ENCODE data around the gene GNL2. TPM values are rescaled to one million over a fixed set of nuclear protein-coding genes. Genes with fewer than 3 reads are reported as not detected.

The GNL2 gene
- total RNA-seq, 1 experiment from 2014 or later = 106 TPM

DNA sequence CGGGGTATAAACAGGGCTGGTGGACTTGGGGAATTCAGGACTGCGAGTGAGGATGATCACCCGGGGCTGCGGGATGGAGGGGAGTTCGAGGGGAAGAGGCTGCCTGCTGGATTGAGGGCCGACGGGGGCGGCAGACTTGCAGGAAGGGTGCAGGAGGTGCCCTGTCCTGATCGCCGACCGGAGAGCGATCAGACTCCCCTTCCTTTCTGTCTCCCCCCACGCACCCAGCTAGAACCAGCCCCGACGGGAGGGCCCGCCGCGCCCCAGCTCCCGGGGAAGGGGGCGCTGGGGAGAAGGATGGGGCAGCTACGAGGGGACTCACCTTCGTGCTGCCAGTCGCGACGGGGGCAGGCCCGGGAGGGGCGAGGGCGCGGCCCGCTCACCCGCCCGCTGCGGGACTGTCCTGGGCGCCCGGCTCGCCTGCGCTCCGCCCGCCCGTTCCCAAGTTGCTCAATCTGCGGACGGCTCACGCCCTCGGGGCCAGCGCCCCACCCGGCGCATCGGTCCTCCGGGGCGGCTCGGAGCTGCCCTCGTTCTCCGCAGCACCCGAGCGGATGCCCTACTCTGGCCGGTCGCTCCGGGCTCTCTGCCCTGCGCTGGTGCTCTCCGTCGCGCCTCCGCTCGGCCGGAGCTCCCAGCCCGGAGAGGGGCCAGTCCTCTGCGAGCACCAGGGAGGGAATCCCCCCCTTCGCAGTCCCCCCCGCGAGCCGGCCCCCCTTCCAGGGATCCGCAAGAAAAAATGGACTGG is 38.7 kb upstream of the GNL2 start, which contains the start of gene RSPO1:
RSPO1 (minus strand) TSS at position 649 of the 748 bp plus-strand sequence. CDS start 5,231 bp downstream, outside the sequence.
- Mint-ChIP-seq H3K36me3 (ENCODE audit: insufficient read depth in 1 of 3, low read depth in 3 of 3) (peaks cover 0 to 1% (median 0%) of the 10 kb centered on the region in 3 experiments; a peak in 1 of 7 replicates), H3K4me3 (peak within 1 kb of the TSS; percentile 44 to 80), H3K4me1 (peaks cover 21 to 46% of the 10 kb centered on the region in 2 experiments), H3K9me3 (no peaks in the 10 kb centered on the region; a peak in 1 of 5 replicates), H3K27ac (no peak within 1 kb of the TSS), H3K27me3 (ENCODE audit: low read depth) (peaks cover 49% of the 10 kb centered on the region)
- Histone ChIP-seq H3K14ac (ENCODE audit: insufficient read depth, low read length) (no peak within 1 kb of the TSS), H2AK5ac (ENCODE audit: insufficient read length, low read length) (no peak within 1 kb of the TSS), H4K20me1 (ENCODE audit: control insufficient read depth, insufficient read depth, insufficient read length) (no peaks in the 10 kb centered on the region), H4K8ac (replicated peaks; ENCODE audit: insufficient read length, low read depth, low read length) (no peak within 1 kb of the TSS), H2BK15ac (ENCODE audit: low read depth, low read length) (no peak within 1 kb of the TSS), H3K79me1 (ENCODE audit: insufficient read depth, low read depth, low read length, poor library complexity, severe bottlenecking) (no peaks in the 10 kb centered on the region), H3T11ph (ENCODE audit: low read length) (no peak within 1 kb of the TSS), H2AFZ (ENCODE audit: low read length) (no peak within 1 kb of the TSS), H3K23ac (ENCODE audit: insufficient read length, low read depth, low read length) (no peak within 1 kb of the TSS), H3K23me2 (ENCODE audit: insufficient read length, low read depth, low read length, poor library complexity, severe bottlenecking) (peaks cover 9% of the 10 kb centered on the region), H3K27me3 (ENCODE audit: insufficient read depth, low read length) (peaks cover 75% of the 10 kb centered on the region), H3K56ac (ENCODE audit: insufficient read length, low read depth, low read length) (no peak within 1 kb of the TSS), H3K79me2 (ENCODE audit: insufficient read depth, low read length) (no peaks in the 10 kb centered on the region), H3K4ac (ENCODE audit: low read depth, low read length) (no peak within 1 kb of the TSS), H4K91ac (ENCODE audit: insufficient read length, low read depth, low read length) (no peak within 1 kb of the TSS), H2BK5ac (ENCODE audit: insufficient read length, low read length) (no peak within 1 kb of the TSS), H2BK120ac (ENCODE audit: low read depth, low read length, poor library complexity, severe bottlenecking) (no peak within 1 kb of the TSS), H3K4me2 (ENCODE audit: insufficient read depth, insufficient read length, low read length) (peak within 1 kb of the TSS; percentile 11), H2BK20ac (ENCODE audit: low read depth, low read length, poor library complexity, severe bottlenecking) (no peak within 1 kb of the TSS), H2BK12ac (ENCODE audit: insufficient read length, low read depth, low read length) (no peak within 1 kb of the TSS), H3K18ac (ENCODE audit: insufficient read length, low read depth, low read length) (no peak within 1 kb of the TSS), H3K4me1 (ENCODE audit: insufficient read depth, low read length) (no peaks in the 10 kb centered on the region), H3K9me3 (ENCODE audit: control insufficient read depth, low read depth, low read length) (no peaks in the 10 kb centered on the region), H4K5ac (ENCODE audit: insufficient read length, low read depth, low read length) (no peak within 1 kb of the TSS), H3K9ac (ENCODE audit: extremely low read depth, insufficient read length, low read length) (no peak within 1 kb of the TSS), H3K27ac (ENCODE audit: insufficient read length, low read depth, low read length) (no peak within 1 kb of the TSS)
- TF ChIP-seq, protein P1, sequence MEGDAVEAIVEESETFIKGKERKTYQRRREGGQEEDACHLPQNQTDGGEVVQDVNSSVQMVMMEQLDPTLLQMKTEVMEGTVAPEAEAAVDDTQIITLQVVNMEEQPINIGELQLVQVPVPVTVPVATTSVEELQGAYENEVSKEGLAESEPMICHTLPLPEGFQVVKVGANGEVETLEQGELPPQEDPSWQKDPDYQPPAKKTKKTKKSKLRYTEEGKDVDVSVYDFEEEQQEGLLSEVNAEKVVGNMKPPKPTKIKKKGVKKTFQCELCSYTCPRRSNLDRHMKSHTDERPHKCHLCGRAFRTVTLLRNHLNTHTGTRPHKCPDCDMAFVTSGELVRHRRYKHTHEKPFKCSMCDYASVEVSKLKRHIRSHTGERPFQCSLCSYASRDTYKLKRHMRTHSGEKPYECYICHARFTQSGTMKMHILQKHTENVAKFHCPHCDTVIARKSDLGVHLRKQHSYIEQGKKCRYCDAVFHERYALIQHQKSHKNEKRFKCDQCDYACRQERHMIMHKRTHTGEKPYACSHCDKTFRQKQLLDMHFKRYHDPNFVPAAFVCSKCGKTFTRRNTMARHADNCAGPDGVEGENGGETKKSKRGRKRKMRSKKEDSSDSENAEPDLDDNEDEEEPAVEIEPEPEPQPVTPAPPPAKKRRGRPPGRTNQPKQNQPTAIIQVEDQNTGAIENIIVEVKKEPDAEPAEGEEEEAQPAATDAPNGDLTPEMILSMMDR (conservative IDR thresholded peaks at IDR 0.05) = no peak
- peak; percentile 47 for DNase-seq
- WGBS (ENCODE audit: extremely low coverage, insufficient read length, low lambda C conversion rate) = no CpG with 5 or more reads among the region's 72 CpGs

All from H9 (cell line).